NCI-H128 (cell line): ENCODE measurements around the gene TEX264.
A peak's percentile ranks its signal among the peaks of the same experiment; 100 is the strongest.

Source experiments
- DNase-seq: peaks from one replicate; lab custom pipeline; 2025; ENCODE audit not compliant: unreplicated experiment; lab: John Stamatoyannopoulos, UW

TEX264 gene

DNA sequence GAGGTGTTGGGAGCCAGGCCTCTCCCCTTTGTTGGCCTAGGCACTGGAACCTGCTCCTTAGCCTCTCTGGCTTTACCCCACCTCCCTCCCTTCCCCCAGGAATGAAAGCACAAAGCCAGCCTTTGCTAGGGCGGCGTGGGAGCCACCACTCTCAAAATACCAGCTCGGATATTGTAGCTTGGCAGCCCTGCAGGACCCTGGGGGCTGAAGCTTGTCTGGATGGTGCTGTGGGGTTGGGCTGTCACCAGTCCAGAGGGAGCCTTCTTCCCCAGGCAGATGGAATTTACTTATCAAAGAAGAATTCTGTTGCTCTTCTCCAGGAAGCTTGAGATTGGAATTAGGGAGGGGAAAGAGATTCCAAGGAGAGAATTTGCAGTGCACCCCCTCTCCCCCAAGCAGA, 20.9 kb downstream of the TEX264 start:
- DNase-seq = no peak

GRCh38 chr3:51692980-51693395, 21.9 kb downstream of the TEX264 start:
- no peak for DNase-seq

- DNase-seq = no peak
These were observed 25.9 kb downstream of the TEX264 start for GRCh38 chr3:51696954-51697353.

GRCh38 chr3:51698209-51698608, 27.2 kb downstream of the TEX264 start:
- DNase-seq = no peak

DNA sequence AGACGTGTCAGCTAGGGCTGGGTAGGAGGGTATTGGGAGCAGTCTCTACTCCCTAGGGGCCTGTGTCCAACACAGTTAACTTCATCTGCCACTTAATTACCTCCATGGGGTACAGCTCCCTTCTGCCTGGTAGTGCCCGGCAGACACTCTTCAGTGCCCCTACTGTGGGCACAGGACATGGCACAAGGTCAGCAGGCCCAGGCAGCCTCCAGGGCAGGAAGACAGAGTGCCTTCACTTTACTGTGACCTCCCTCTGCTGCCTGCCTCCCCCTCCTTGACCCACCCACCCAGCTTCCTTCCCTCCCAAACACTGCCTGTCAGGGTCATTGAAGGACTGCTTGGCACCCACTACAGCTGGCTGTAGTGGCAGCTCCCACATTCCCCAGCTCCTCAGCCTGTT, 29.4 kb downstream of the TEX264 start:
- no peak for DNase-seq

- DNase-seq = no peak
These were observed 31.1 kb downstream of the TEX264 start for GRCh38 chr3:51702156-51702555.

- DNase-seq = no peak
These were observed 32.2 kb downstream of the TEX264 start for GRCh38 chr3:51703068-51703760.

GRCh38 chr3:51703761-51704510, 32.9 kb downstream of the TEX264 start:
- no peak for DNase-seq

DNA sequence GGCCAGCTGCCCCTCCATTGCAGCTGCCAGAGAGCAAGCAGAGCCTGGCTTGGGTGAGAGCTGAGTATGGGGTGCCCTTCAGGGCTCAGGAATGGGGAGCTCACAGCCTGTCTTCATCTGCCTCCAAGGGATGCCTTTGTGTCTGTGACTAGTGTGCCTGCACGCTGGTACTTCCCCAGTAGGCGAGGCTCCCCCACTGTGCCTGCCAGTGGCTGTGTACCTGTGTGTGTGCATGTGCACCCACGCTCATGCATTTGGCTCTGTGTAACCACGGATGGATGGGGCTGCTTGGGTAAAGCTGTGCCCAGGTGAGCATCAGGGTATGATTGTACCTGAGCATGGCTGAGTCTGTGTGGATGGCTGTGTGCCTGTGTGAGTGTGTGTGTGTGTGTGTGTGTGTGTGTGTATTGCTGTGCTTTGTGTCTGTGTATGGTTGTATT, 33.5 kb downstream of the TEX264 start:
- no peak for DNase-seq

DNA sequence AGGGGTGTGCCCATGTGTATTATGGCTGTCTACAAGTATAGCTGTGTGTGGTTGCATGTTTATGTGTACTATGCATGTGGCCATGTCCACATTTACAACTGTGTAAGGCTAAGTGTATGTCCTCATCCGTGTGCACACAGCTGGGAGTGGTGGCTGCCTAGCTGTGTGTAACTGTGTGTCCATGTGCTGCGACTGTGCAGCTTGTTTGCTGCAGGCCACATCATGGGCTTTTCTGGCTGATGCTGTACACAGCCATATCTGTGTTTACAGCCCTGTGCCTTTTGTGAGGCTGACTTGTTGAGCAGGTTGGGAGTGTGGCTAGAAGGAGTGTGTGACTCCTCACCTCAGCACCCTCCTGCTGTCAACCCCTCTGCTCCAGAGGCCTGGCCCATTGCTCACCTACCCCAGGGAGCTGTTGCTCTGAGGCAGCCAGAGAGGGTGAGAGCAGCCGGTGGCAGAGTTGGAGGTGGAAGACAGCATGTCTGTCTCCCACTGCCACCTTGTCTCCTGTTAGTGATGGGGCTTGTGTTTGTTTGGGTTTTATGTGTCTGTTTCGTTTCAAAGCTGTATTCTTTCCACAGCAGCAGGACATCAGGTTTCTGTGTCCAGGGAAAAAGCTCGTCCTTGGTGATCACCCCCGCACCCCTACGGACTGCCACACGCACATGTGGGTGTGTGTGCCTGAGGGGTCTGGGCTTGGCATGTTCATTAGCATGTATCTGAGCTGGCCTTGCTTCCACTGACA, 34.4 kb downstream of the TEX264 start:
- no peak for DNase-seq

- DNase-seq = no peak
These were observed 35.0 kb downstream of the TEX264 start for GRCh38 chr3:51706021-51706485.

DNA sequence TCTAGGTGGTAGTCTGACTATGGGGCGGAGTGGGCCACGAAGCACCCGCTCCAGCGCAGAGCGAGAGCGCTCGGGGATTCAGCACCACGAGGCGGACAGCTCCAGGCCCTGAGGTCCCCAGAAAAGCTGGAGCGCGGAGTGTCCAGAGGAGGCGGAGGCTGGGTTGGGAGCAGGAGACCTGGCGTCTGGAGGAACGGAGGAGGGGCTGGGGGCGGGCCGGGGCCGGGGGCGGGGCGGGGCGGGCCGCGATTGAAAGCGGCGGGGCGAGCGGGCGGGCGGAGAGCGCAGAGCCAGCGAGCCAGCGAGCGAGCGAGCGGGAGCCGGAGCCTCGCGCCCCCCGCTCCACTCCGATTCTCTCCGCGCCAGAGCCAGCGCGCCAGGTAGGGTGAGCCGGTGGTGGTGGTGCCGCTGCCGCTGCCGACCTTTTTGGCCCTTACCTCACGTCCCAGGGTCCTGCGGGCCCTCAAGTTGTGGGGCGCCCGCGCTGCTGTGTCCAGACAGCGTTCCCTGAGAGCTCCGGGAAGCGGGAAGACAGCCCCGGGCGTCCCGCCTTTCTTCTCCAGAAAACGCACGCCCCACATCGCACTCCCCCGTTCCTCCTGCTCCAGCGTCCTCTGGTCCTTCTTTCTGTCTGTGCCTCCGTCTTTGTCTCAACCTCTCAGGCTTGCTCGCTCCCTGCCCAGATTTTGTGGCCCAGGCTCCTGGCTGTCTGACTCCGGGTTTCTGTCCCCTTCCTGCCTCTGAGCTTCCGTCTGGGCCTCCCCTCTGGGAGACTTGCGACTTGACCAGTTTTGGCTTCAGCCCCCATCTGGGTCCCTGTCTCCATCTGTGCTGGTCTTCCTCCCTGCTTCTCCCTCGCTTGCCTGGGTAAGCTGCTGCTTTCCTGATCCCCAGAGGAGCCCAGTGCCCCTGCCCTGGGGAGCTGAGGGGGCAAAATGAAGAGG, 36.0 kb downstream of the TEX264 start, which contains the start of gene GRM2:
Gene GRM2, plus strand, starts transcription at position 281 of the 944 bp plus-strand sequence. CDS start 1,916 bp downstream, outside the sequence.
- peak; percentile 42 for DNase-seq

DNA sequence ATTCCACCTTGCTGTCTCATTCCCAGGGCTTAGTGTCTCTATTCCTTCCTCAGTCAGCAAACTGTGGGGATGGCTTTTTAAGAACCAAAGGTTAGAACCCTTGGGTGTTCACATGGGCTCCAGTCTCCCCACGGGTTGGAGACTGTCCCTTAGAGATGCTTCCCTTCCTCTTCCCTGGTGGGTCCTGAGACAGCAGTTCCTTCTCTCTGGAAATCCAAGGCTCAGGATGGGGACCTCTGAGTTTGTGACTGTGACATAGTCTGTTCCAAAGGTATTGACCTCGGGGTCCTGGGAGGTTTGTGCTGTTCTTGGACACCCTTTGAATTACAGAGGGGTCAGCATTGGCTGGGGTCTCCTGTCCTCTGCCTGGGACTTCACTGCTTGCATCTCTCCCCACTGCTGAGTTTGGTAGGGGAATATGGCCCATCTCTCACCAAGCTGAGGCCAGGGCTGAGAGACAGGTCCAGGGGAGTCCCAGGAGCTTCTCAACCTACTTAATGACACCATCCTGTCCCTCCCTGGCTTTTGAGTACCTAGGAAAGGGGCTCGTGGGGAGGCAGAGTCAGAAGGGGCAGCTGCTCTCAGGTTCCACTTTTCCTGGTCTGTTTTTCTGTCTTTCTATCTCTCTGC, 37.3 kb downstream of the TEX264 start:
- no peak for DNase-seq

- DNase-seq = no peak
These were observed 38.0 kb downstream of the TEX264 start for GRCh38 chr3:51709004-51709420.

GRCh38 chr3:51709675-51710074, 38.6 kb downstream of the TEX264 start:
- DNase-seq = no peak

DNA sequence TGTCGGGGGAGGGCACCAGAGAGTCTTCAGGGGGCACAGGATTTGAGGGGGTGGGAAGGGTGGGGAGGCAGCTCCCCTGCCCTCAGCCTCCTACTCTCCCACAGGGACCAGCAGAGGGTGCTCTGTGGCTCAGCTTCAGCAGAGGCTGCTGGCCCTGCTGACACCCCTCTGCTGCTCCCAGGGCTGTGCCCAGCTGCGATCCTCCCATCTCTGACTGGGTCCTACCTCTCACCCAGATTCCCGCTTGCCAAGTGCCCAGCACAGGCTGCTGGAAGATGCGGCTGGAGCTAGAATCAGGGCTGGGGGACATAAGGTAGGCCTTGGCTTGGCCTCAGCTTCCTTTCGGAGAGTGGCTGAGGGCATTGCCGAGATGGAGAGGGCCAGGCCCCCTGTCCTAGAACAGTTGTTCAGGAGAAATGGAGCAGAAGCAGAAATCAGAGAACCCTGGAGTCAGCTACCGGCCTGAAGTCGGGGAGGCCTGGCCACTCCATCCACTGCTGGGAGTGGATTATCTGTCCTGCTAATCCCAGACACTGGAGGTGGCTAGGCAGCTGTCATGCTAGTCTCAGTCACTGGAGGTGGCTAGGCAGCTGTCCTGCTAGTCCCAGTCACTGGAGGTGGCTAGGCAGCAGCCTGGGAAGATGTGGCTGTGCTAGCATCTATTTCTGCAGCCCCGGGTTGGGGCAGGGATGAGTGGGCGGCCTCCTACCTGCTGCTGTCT, 39.7 kb downstream of the TEX264 start:
- DNase-seq = no peak

DNA sequence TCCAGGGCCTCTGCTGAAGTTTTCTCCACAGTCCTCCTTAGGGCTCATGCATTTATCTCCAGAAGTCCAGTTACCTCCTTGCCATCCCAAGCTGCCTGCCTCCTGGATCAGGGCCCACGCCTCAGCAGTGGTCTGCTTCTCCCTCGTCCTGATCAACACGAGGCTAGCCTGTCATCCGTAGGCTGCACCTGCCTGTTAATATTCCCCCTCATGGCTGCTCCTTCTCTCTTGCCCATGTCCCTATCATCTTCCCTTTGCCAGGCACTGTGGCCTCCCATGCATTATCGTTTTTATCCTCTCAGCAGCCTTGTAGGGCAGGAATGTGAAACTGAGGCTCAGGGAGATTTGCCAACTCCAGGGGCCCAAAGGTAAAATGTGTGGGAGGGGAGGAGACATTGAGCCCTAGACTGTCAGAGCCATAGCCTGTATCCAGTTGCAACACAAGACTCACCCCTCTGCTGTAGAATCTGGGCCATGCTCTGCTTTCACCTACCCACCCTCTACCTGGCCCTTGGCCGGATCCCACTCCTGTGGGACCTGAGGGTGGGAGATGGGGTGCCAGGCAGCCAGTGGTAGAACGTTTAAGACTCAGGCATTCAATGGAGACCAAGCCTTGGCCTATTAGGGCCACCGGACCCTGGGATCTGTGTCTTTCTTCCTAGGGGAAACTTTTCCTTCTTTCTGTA, 40.4 kb downstream of the TEX264 start:
- no peak for DNase-seq

- no peak for DNase-seq
These were observed 41.0 kb downstream of the TEX264 start for GRCh38 chr3:51712038-51712420.

DNA sequence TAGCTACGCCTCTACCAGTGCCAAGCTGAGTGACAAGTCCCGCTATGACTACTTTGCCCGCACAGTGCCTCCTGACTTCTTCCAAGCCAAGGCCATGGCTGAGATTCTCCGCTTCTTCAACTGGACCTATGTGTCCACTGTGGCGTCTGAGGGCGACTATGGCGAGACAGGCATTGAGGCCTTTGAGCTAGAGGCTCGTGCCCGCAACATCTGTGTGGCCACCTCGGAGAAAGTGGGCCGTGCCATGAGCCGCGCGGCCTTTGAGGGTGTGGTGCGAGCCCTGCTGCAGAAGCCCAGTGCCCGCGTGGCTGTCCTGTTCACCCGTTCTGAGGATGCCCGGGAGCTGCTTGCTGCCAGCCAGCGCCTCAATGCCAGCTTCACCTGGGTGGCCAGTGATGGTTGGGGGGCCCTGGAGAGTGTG, 41.5 kb downstream of the TEX264 start:
- no peak for DNase-seq
